Uterus (tissue), 2 donors: ENCODE measurements around the gene KCNQ2.

Experiments
- CTCF ChIP-seq, 4 experiments: fragments of 200-600 bp in 2 of 4; fragments of 450-650 bp in 2 of 4; sonication (generic) in 2 of 4; IDR thresholded peaks; one replicate each; pipeline ENCODE4 v1.5.1; 2016 to 2019; ENCODE audit warnings: antibody characterized with exemption in 4 of 4, mild to moderate bottlenecking in 2 of 4, moderate library complexity in 1 of 4
- POLR2A ChIP-seq, 2 donors: fragments of 450-650 bp; IDR thresholded peaks; one replicate each; pipeline ENCODE4 v1.6.1; 2016; ENCODE audit warnings: antibody characterized with exemption in 2 of 2, mild to moderate bottlenecking in 1 of 2, moderate library complexity in 1 of 2

GRCh38 chr20:63394069-63394919 lies 78.2 kb downstream of the KCNQ2 start:
- TF ChIP-seq CTCF (IDR thresholded peaks at IDR 0.05) (no peak), POLR2A (IDR thresholded peaks at IDR 0.05) (no peak)
